ENCODE data around the gene IDUA. TPM values are rescaled to one million over a fixed set of nuclear protein-coding genes. Genes with fewer than 3 reads are reported as not detected.

The IDUA gene
- total RNA-seq, 5 donors from 2014 or later (not counting 1 experiment from before 2014, with no cell fraction given): 60.4 to 96.5 (median 78.7) TPM

- DNase-seq (no peak), ATAC-seq (replicated peaks in 1 of 4) (no peak)
- Histone ChIP-seq H3K4me3 (ENCODE audit: control insufficient read depth in 1 of 2, extremely low read depth in 1 of 2, low read length in 1 of 2) (no peak overlapping the region), H3K9me3 (no peaks in the 10 kb centered on the region), H3K36me3 (ENCODE audit: control insufficient read depth in 2 of 2, extremely low read depth in 1 of 2, insufficient read depth in 1 of 2, low read length in 1 of 2) (peaks cover 27 to 43% of the 10 kb centered on the region in 2 donors), H3K27me3 (replicated peaks in 1 of 2; ENCODE audit: control insufficient read depth in 2 of 2, extremely low read depth in 1 of 2, insufficient read depth in 2 of 2, low read length in 1 of 2) (peaks cover 0 to 12% of the 10 kb centered on the region in 2 experiments), H3K4me1 (ENCODE audit: control insufficient read depth in 1 of 2, extremely low read depth in 1 of 2, insufficient read depth in 2 of 2, low read length in 2 of 2) (peaks cover 0 to 20% of the 10 kb centered on the region in 2 experiments), H3K27ac (ENCODE audit: low read length) (no peak overlapping the region)
- ChIA-PET POLR2A (interaction anchor here in 1 of 2 donors (0.6 kb wide), 1 partner anchor 42 kb away, joined by 5 read pairs; no protein-coding TSS in a partner anchor), CTCF (no interaction called here)
- Mint-ChIP-seq H3K9me3 (no peaks in the 10 kb centered on the region), H3K4me3 (no peak overlapping the region), H3K27me3 (no peaks in the 10 kb centered on the region), H3K27ac (no peak overlapping the region), H3K4me1 (peaks cover 0 to 2% (median 0%) of the 10 kb centered on the region in 3 donors), H3K36me3 (no peaks in the 10 kb centered on the region)
- 91% methylated on average over 20 of the region's 23 CpGs for WGBS (ENCODE audit: insufficient coverage)
Observed at GRCh38 chr4:964346-965025, 22.4 kb upstream of the IDUA start.

DNA sequence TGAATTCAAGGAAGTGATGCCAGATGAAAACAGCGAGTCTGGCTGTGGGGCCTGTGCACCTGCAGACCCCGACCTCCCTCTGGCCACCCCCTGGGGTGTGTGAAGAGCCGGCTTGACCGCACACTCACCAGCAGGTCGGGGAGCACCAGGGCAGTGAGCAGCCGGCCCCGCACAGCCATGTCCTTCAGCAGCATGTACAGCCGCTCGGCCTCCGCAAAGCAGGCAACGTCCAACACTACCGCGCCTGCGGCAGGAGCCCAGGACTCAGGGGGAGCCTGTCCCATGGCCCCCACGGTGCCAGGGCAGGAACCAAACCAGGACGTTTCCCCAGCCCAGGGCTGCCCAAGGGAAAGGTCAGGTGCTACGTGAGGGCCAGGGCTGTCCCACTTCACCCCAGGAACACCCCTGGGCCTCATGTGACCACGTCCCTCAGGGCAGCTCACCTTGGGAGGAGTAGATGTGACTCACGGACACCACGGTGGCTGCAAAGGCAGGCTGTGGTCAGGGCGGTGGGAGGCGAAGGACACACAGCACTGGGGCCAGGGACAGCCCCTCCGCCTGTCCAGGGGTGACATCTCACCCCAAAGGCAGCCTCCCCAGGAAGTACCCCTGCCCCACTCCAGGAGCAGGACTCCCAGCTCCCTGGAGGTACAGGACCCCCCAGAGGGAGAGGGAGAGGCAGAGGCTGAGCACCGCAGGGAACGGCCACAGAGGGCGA is 21.6 kb upstream of the IDUA start:
- WGBS (ENCODE audit: insufficient coverage): 94% methylated on average over 17 of the region's 26 CpGs
- H3K27ac ChIP-seq (ENCODE audit: low read length): no peak overlapping the region
- H3K9me3 Mint-ChIP-seq: no peaks in the 10 kb centered on the region
- peaks cover 0 to 5% (median under 1%) of the 10 kb centered on the region in 3 donors for H3K4me1 Mint-ChIP-seq
- DNase-seq: no peak
- H3K4me3 Mint-ChIP-seq: no peak overlapping the region
- POLR2A ChIA-PET: interaction anchor here in 1 of 2 donors (0.6 kb wide), 1 partner anchor 43 kb away, joined by 5 read pairs; no protein-coding TSS in a partner anchor
- peaks cover 0 to 26% of the 10 kb centered on the region in 2 experiments for H3K4me1 ChIP-seq (ENCODE audit: control insufficient read depth in 1 of 2, extremely low read depth in 1 of 2, insufficient read depth in 2 of 2, low read length in 2 of 2)
- ATAC-seq (replicated peaks in 1 of 4): no peak
- no peaks in the 10 kb centered on the region for H3K27me3 Mint-ChIP-seq
- no peak overlapping the region for H3K4me3 ChIP-seq (ENCODE audit: control insufficient read depth in 1 of 2, extremely low read depth in 1 of 2, low read length in 1 of 2)
- CTCF ChIA-PET: no interaction called here
- no peaks in the 10 kb centered on the region for H3K9me3 ChIP-seq
- no peak overlapping the region for H3K27ac Mint-ChIP-seq
- H3K27me3 ChIP-seq (replicated peaks in 1 of 2; ENCODE audit: control insufficient read depth in 2 of 2, extremely low read depth in 1 of 2, insufficient read depth in 2 of 2, low read length in 1 of 2): peaks cover 0 to 12% of the 10 kb centered on the region in 2 experiments
- peaks cover 27 to 42% of the 10 kb centered on the region in 2 donors for H3K36me3 ChIP-seq (ENCODE audit: control insufficient read depth in 2 of 2, extremely low read depth in 1 of 2, insufficient read depth in 1 of 2, low read length in 1 of 2)
- no peaks in the 10 kb centered on the region for H3K36me3 Mint-ChIP-seq

GRCh38 chr4:965766-966134 is 21.1 kb upstream of the IDUA start:
- Mint-ChIP-seq H3K9me3 (no peaks in the 10 kb centered on the region), H3K27ac (no peak overlapping the region), H3K27me3 (no peaks in the 10 kb centered on the region), H3K36me3 (no peaks in the 10 kb centered on the region), H3K4me3 (no peak overlapping the region), H3K4me1 (peaks cover 5 to 10% (median 6%) of the 10 kb centered on the region in 3 donors)
- ChIA-PET CTCF (no interaction called here), POLR2A (no interaction called here)
- H3K36me3 ChIP-seq (ENCODE audit: control insufficient read depth in 2 of 2, extremely low read depth in 1 of 2, insufficient read depth in 1 of 2, low read length in 1 of 2): peaks cover 27 to 38% of the 10 kb centered on the region in 2 donors
- 94% methylated on average over 21 of the region's 21 CpGs for WGBS (ENCODE audit: insufficient coverage)
- no peaks in the 10 kb centered on the region for H3K9me3 ChIP-seq
- peaks cover 0 to 12% of the 10 kb centered on the region in 2 experiments for H3K27me3 ChIP-seq (replicated peaks in 1 of 2; ENCODE audit: control insufficient read depth in 2 of 2, extremely low read depth in 1 of 2, insufficient read depth in 2 of 2, low read length in 1 of 2)
- no peak overlapping the region for H3K27ac ChIP-seq (ENCODE audit: low read length)
- DNase-seq (no peak), ATAC-seq (replicated peaks in 1 of 4) (no peak)
- no peak overlapping the region for H3K4me3 ChIP-seq (ENCODE audit: control insufficient read depth in 1 of 2, extremely low read depth in 1 of 2, low read length in 1 of 2)
- H3K4me1 ChIP-seq (ENCODE audit: control insufficient read depth in 1 of 2, extremely low read depth in 1 of 2, insufficient read depth in 2 of 2, low read length in 2 of 2): peaks cover 0 to 32% of the 10 kb centered on the region in 2 experiments

GRCh38 chr4:966266-967112 is 20.4 kb upstream of the IDUA start:
- ChIA-PET POLR2A (no interaction called here), CTCF (no interaction called here)
- H3K36me3 ChIP-seq (ENCODE audit: control insufficient read depth in 2 of 2, extremely low read depth in 1 of 2, insufficient read depth in 1 of 2, low read length in 1 of 2): peaks cover 31 to 35% of the 10 kb centered on the region in 2 donors
- peaks cover 2 to 39% of the 10 kb centered on the region in 2 experiments for H3K4me1 ChIP-seq (ENCODE audit: control insufficient read depth in 1 of 2, extremely low read depth in 1 of 2, insufficient read depth in 2 of 2, low read length in 2 of 2)
- no peak for DNase-seq
- Mint-ChIP-seq H3K4me3 (no peak overlapping the region), H3K27ac (no peak overlapping the region), H3K9me3 (no peaks in the 10 kb centered on the region), H3K36me3 (no peaks in the 10 kb centered on the region), H3K4me1 (peaks cover 11 to 16% (median 12%) of the 10 kb centered on the region in 3 donors), H3K27me3 (no peaks in the 10 kb centered on the region)
- no peak for ATAC-seq (replicated peaks in 1 of 4)
- no peaks in the 10 kb centered on the region for H3K9me3 ChIP-seq
- 95% methylated on average over 48 of the region's 48 CpGs for WGBS (ENCODE audit: insufficient coverage)
- no peak overlapping the region for H3K4me3 ChIP-seq (ENCODE audit: control insufficient read depth in 1 of 2, extremely low read depth in 1 of 2, low read length in 1 of 2)
- H3K27me3 ChIP-seq (replicated peaks in 1 of 2; ENCODE audit: control insufficient read depth in 2 of 2, extremely low read depth in 1 of 2, insufficient read depth in 2 of 2, low read length in 1 of 2): peaks cover 0 to 12% of the 10 kb centered on the region in 2 experiments
- no peak overlapping the region for H3K27ac ChIP-seq (ENCODE audit: low read length)

GRCh38 chr4:967113-968104 is 19.4 kb upstream of the IDUA start:
- no peak overlapping the region for H3K4me3 Mint-ChIP-seq
- H3K36me3 Mint-ChIP-seq: no peaks in the 10 kb centered on the region
- no peaks in the 10 kb centered on the region for H3K27me3 Mint-ChIP-seq
- no peaks in the 10 kb centered on the region for H3K9me3 Mint-ChIP-seq
- ChIA-PET POLR2A (no interaction called here), CTCF (no interaction called here)
- peaks cover 12 to 16% (median 15%) of the 10 kb centered on the region in 3 donors for H3K4me1 Mint-ChIP-seq
- WGBS (ENCODE audit: insufficient coverage): 67% methylated on average over 55 of the region's 76 CpGs
- no peak overlapping the region for H3K27ac Mint-ChIP-seq
- Histone ChIP-seq H3K4me3 (ENCODE audit: control insufficient read depth in 1 of 2, extremely low read depth in 1 of 2, low read length in 1 of 2) (no peak overlapping the region), H3K27me3 (replicated peaks in 1 of 2; ENCODE audit: control insufficient read depth in 2 of 2, extremely low read depth in 1 of 2, insufficient read depth in 2 of 2, low read length in 1 of 2) (peaks cover 0 to 12% of the 10 kb centered on the region in 2 experiments), H3K36me3 (ENCODE audit: control insufficient read depth in 2 of 2, extremely low read depth in 1 of 2, insufficient read depth in 1 of 2, low read length in 1 of 2) (peaks cover 27 to 28% of the 10 kb centered on the region in 2 donors), H3K27ac (ENCODE audit: low read length) (no peak overlapping the region), H3K4me1 (ENCODE audit: control insufficient read depth in 1 of 2, extremely low read depth in 1 of 2, insufficient read depth in 2 of 2, low read length in 2 of 2) (peaks cover 6 to 48% of the 10 kb centered on the region in 2 experiments), H3K9me3 (no peaks in the 10 kb centered on the region)
- ATAC-seq (replicated peaks in 1 of 4) (no peak), DNase-seq (peak in 1 of 35 experiments; percentile 25)

All from T-cell (primary cell).